ENCODE measurements around the gene CTSO.
"Not testable (repeated sequence)": the region's sequence is repeated elsewhere in the genome, so short reads cannot be mapped to it uniquely, and the experiment has no call there.

The CTSO gene

GRCh38 chr4:155954118-155954685, 536 bp upstream of the CTSO start:
- DNase-seq: no peak

GRCh38 chr4:155952501-155952901, 1.2 kb downstream of the CTSO start:
- no peak for DNase-seq

- no peak for DNase-seq
Observed at GRCh38 chr4:155950461-155950860, 3.2 kb downstream of the CTSO start.

GRCh38 chr4:155948541-155948940, 5.1 kb downstream of the CTSO start:
- DNase-seq: no peak

GRCh38 chr4:155946486-155946885, 7.2 kb downstream of the CTSO start:
- no peak for DNase-seq

- DNase-seq: no peak
Observed at GRCh38 chr4:155944516-155944915, 9.2 kb downstream of the CTSO start.

- no peak for DNase-seq
Observed at GRCh38 chr4:155943605-155944291, 9.9 kb downstream of the CTSO start.

- no peak for DNase-seq
Observed at GRCh38 chr4:155941820-155942219, 11.8 kb downstream of the CTSO start.

- no peak for DNase-seq
Observed at GRCh38 chr4:155941085-155941790, 12.4 kb downstream of the CTSO start.

GRCh38 chr4:155935389-155935986, 18.2 kb downstream of the CTSO start:
- no peak for DNase-seq

- DNase-seq: not testable (repeated sequence)
Observed at GRCh38 chr4:155934634-155935033, 19.0 kb downstream of the CTSO start.

- DNase-seq: no peak
Observed at GRCh38 chr4:155931634-155932033, 22.0 kb downstream of the CTSO start.

- DNase-seq: no peak
Observed at GRCh38 chr4:155930330-155930729, 23.3 kb downstream of the CTSO start.

GRCh38 chr4:155929833-155930232, 23.8 kb downstream of the CTSO start:
- no peak for DNase-seq

GRCh38 chr4:155924637-155925036, 29.0 kb downstream of the CTSO start:
- no peak for DNase-seq

- DNase-seq: no peak
Observed at GRCh38 chr4:155921597-155921996, 32.1 kb downstream of the CTSO start.

GRCh38 chr4:155914782-155915181, 38.9 kb downstream of the CTSO start:
- DNase-seq: no peak

GRCh38 chr4:155911905-155912304, 41.8 kb downstream of the CTSO start:
- no peak for DNase-seq

- no peak for DNase-seq
Observed at GRCh38 chr4:155909615-155910226, 43.9 kb downstream of the CTSO start.

- DNase-seq: no peak
Observed at GRCh38 chr4:155908187-155909139, 45.2 kb downstream of the CTSO start.

GRCh38 chr4:155907556-155907955, 46.1 kb downstream of the CTSO start:
- DNase-seq: no peak

GRCh38 chr4:155906554-155907247, 47.0 kb downstream of the CTSO start:
- DNase-seq: no peak
